DOHH2 (cell line): ENCODE measurements around the gene PRDX6.

Experiments used
- H3F3A ChIP-seq: fragments of 200-600 bp; sonication (generic), shearing (Covaris generic); 2 replicates; pipeline ENCODE4 v1.6.0; 2016; ENCODE audit warnings: antibody characterized with exemption, mild to moderate bottlenecking; ENCODE audit not compliant: control insufficient read depth, insufficient read depth
- H3K27ac ChIP-seq: fragments of 200-600 bp; sonication (generic); 2 replicates; pipeline ENCODE4 v1.5.1; 2014; ENCODE audit warnings: low read depth, mild to moderate bottlenecking, low read length, moderate library complexity
- H3K27me3 ChIP-seq: fragments of 200-600 bp; sonication (generic); 2 replicates; pipeline ENCODE4 v1.6.1; 2014; ENCODE audit warnings: mild to moderate bottlenecking, low read length, mixed read lengths; ENCODE audit not compliant: control insufficient read depth
- H3K36me3 ChIP-seq: fragments of 200-600 bp; sonication (generic); 2 replicates; pipeline ENCODE4 v1.6.1; 2014; ENCODE audit warnings: mild to moderate bottlenecking, low read length, moderate library complexity, mixed read lengths; ENCODE audit not compliant: control insufficient read depth
- H3K4me1 ChIP-seq: fragments of 200-600 bp; sonication (generic); 2 replicates; pipeline ENCODE4 v1.6.1; 2014; ENCODE audit warnings: mild to moderate bottlenecking, low read length, mixed read lengths; ENCODE audit not compliant: control insufficient read depth
- H3K4me2 ChIP-seq: fragments of 200-600 bp; sonication (generic); 2 replicates; pipeline ENCODE4 v1.6.0; 2014; ENCODE audit warnings: mild to moderate bottlenecking, low read length, moderate library complexity
- H3K4me3 ChIP-seq: fragments of 200-600 bp; sonication (generic); 2 replicates; pipeline ENCODE4 v1.5.1; 2014; ENCODE audit warnings: mild to moderate bottlenecking, low read length, mixed read lengths
- H3K79me2 ChIP-seq: fragments of 200-600 bp; sonication (generic); 2 replicates; pipeline ENCODE4 v1.6.1; 2014; ENCODE audit warnings: mild to moderate bottlenecking, low read length, mixed read lengths; ENCODE audit not compliant: control insufficient read depth
- H3K9me2 ChIP-seq: fragments of 200-600 bp; sonication (generic); replicated peaks from 2 replicates; pipeline ENCODE4 v1.6.1; 2014; ENCODE audit warnings: mild to moderate bottlenecking, low read length, mixed read lengths; ENCODE audit not compliant: control insufficient read depth
- H3K9me3 ChIP-seq: fragments of 200-600 bp; sonication (generic); 2 replicates; pipeline ENCODE4 v1.6.1; 2014; ENCODE audit warnings: antibody characterized with exemption, low read length, mixed read lengths; ENCODE audit not compliant: control insufficient read depth, insufficient read depth
- H4K20me1 ChIP-seq: fragments of 200-600 bp; sonication (generic); 2 replicates; pipeline ENCODE4 v1.6.0; 2014; ENCODE audit warnings: low read depth, mild to moderate bottlenecking, antibody characterized with exemption, low read length, moderate library complexity; ENCODE audit not compliant: control insufficient read depth, insufficient read depth
- EZH2phosphoT487 ChIP-seq: fragments of 200-600 bp; sonication (generic); IDR thresholded peaks from 2 replicates; pipeline ENCODE4 v1.6.1; 2017; ENCODE audit warnings: borderline replicate concordance, mild to moderate bottlenecking, antibody characterized with exemption, low read length, moderate library complexity, mixed read lengths
- TF ChIP-seq, protein P1 (sequence below): fragments of 200-600 bp; sonication (generic); IDR thresholded peaks from one replicate; pipeline ENCODE4 v1.5.1; 2014; ENCODE audit warnings: antibody characterized with exemption, mild to moderate bottlenecking, low read depth, low read length; ENCODE audit not compliant: poor library complexity, severe bottlenecking

The PRDX6 gene

DNA sequence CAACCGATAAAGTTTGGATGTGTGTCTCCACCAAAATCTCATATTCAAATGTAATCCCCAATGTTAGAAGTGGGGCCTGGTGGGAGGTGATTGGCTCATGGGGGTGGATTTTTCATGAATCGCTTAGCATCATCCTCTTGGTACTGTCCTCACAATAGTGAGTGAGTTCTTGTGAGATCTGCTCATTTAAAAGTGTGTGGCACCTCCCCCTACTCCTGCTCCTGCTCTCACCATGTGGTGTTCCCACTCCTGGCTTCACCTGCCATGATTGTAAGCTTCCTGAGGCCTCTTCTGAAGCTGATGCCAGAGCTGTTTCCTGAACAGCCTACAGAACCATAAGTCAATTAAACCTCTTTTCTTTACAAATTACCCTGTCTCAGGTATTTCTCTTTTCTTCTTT, 28.2 kb upstream of the PRDX6 start:
- Histone ChIP-seq H3K27me3 (no peaks in the 10 kb centered on the region), H3K4me3 (no peak overlapping the region), H3K4me2 (no peak overlapping the region), H3K4me1 (peaks cover 21% of the 10 kb centered on the region), H3K36me3 (no peaks in the 10 kb centered on the region), H4K20me1 (no peaks in the 10 kb centered on the region), H3K27ac (no peak overlapping the region), H3K9me3 (no peaks in the 10 kb centered on the region), H3K9me2 (no peaks in the 10 kb centered on the region), H3F3A (0 out of 2 replicates have a peak, but pooled peaks cover 3% of the 10 kb centered on the region), H3K79me2 (no peaks in the 10 kb centered on the region)
- no peak for TF ChIP-seq EZH2phosphoT487
- TF ChIP-seq, protein P1, sequence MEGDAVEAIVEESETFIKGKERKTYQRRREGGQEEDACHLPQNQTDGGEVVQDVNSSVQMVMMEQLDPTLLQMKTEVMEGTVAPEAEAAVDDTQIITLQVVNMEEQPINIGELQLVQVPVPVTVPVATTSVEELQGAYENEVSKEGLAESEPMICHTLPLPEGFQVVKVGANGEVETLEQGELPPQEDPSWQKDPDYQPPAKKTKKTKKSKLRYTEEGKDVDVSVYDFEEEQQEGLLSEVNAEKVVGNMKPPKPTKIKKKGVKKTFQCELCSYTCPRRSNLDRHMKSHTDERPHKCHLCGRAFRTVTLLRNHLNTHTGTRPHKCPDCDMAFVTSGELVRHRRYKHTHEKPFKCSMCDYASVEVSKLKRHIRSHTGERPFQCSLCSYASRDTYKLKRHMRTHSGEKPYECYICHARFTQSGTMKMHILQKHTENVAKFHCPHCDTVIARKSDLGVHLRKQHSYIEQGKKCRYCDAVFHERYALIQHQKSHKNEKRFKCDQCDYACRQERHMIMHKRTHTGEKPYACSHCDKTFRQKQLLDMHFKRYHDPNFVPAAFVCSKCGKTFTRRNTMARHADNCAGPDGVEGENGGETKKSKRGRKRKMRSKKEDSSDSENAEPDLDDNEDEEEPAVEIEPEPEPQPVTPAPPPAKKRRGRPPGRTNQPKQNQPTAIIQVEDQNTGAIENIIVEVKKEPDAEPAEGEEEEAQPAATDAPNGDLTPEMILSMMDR, result no peak

DNA sequence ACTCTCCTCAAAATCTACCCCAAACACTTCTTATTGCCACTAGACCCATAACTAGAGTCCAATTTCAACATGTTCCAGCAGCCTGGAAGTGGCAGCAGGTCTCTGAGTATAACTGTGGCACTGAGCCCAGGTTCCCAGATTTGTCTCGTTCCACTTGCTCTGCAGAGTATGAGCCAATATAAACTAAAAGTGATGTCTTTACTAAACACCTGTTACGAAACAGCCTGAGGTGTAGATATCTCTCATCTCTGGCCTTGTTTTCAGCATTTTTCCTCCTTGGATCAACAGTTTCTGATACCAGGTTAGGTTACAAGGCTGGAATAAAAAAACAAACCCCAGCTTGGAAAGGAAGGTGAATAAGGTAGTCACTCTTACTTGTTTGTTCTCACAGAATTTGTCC, 25.2 kb upstream of the PRDX6 start:
- H3K4me3 ChIP-seq, result no peak overlapping the region
- H3K4me1 ChIP-seq, result peaks cover 4% of the 10 kb centered on the region
- H3K27me3 ChIP-seq, result no peaks in the 10 kb centered on the region
- H3F3A ChIP-seq, result no peaks in the 10 kb centered on the region
- no peaks in the 10 kb centered on the region for H3K9me2 ChIP-seq
- H3K9me3 ChIP-seq, result no peaks in the 10 kb centered on the region
- no peaks in the 10 kb centered on the region for H3K79me2 ChIP-seq
- TF ChIP-seq EZH2phosphoT487, result no peak
- TF ChIP-seq, protein P1, result no peak
- H3K4me2 ChIP-seq, result no peak overlapping the region
- no peaks in the 10 kb centered on the region for H3K36me3 ChIP-seq
- H3K27ac ChIP-seq, result no peak overlapping the region
- H4K20me1 ChIP-seq, result no peaks in the 10 kb centered on the region

DNA sequence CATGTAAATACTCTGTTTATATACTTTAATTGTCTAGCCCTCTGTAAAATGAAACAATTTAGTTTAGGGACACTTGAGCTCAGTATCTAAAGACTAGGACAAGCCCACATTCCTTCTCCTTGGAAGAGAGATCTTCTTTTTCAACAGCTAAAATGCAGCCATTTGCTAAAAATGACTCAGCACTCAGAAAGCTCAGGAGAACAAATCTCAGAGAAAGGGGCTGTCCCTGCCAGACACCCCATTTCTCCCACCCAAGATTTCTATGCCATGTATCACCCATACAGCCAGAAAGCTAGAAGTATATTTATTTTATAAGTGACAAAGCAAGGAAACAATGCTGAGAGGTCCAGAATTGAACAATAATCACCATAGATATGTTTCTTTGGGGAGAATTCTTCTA, 23.2 kb upstream of the PRDX6 start:
- Histone ChIP-seq H3K36me3 (no peaks in the 10 kb centered on the region), H3K4me3 (no peak overlapping the region), H3K9me3 (no peaks in the 10 kb centered on the region), H3K27ac (no peak overlapping the region), H3K79me2 (no peaks in the 10 kb centered on the region), H3K4me1 (no peaks in the 10 kb centered on the region), H3F3A (no peaks in the 10 kb centered on the region), H3K27me3 (no peaks in the 10 kb centered on the region), H3K4me2 (no peak overlapping the region), H4K20me1 (no peaks in the 10 kb centered on the region), H3K9me2 (no peaks in the 10 kb centered on the region)
- TF ChIP-seq EZH2phosphoT487, result no peak
- TF ChIP-seq, protein P1, result no peak
